ENCODE data around the gene MS4A14.

- TF ChIP-seq GABPA (IDR thresholded peaks at IDR 0.05; ENCODE audit: low read depth) = no peak
- TF ChIP-seq CTCF (IDR thresholded peaks at IDR 0.05; ENCODE audit: insufficient read depth, low read length) = no peak
Measured at GRCh38 chr11:60396382-60396781, at the start of gene MS4A14.

Measured in HL-60 (cell line).